Hematopoietic multipotent progenitor cell treated with erythropoietin and hydrocortisone succinate and interleukin-3 and kit ligand, for 15 days (in vitro differentiated cells): ENCODE data around the gene PET100.

Experiments
- DNase-seq: peaks from one replicate; pipeline ENCODE4 v3.0.0-alpha.2; 2015; ENCODE audit warnings: low spot score

Gene PET100

GRCh38 chr19:7650148-7650547, 20.6 kb downstream of the PET100 start:
- no peak for DNase-seq

GRCh38 chr19:7652061-7652641, 22.6 kb downstream of the PET100 start:
- peak; percentile 86 for DNase-seq

GRCh38 chr19:7654401-7654800, 24.8 kb downstream of the PET100 start:
- DNase-seq: no peak

- no peak for DNase-seq
Observed at GRCh38 chr19:7655581-7655980, 26.0 kb downstream of the PET100 start.

GRCh38 chr19:7657131-7657751, 27.6 kb downstream of the PET100 start:
- DNase-seq: no peak

GRCh38 chr19:7658219-7658686, 28.7 kb downstream of the PET100 start:
- DNase-seq: no peak

- no peak for DNase-seq
Observed at GRCh38 chr19:7661744-7662538, 32.3 kb downstream of the PET100 start.

- no peak for DNase-seq
Observed at GRCh38 chr19:7662657-7663056, 33.1 kb downstream of the PET100 start.

- no peak for DNase-seq
Observed at GRCh38 chr19:7663706-7664105, 34.1 kb downstream of the PET100 start.

GRCh38 chr19:7665076-7665475, 35.5 kb downstream of the PET100 start:
- DNase-seq: no peak

GRCh38 chr19:7668842-7669241, 39.2 kb downstream of the PET100 start, which contains the start of gene RETN:
RETN (plus strand) TSS chr19:7669049; CDS start chr19:7669327, 278 bp downstream.
- DNase-seq: no peak

- no peak for DNase-seq
Observed at GRCh38 chr19:7669641-7670040, 40.0 kb downstream of the PET100 start.

GRCh38 chr19:7670150-7670783, 40.7 kb downstream of the PET100 start:
- no peak for DNase-seq

GRCh38 chr19:7670790-7671189, 41.2 kb downstream of the PET100 start:
- no peak for DNase-seq

- DNase-seq: no peak
Observed at GRCh38 chr19:7672522-7672921, 42.9 kb downstream of the PET100 start.

- DNase-seq: peak; percentile 68
Observed at GRCh38 chr19:7674010-7675005, 44.7 kb downstream of the PET100 start.

- no peak for DNase-seq
Observed at GRCh38 chr19:7676376-7676775, 46.8 kb downstream of the PET100 start.

GRCh38 chr19:7676854-7677253, 47.3 kb downstream of the PET100 start, which contains the start of gene MCEMP1:
MCEMP1 (plus strand) TSS chr19:7677090; CDS start chr19:7677121, 31 bp downstream.
- DNase-seq: no peak

- DNase-seq: peak; percentile 11
Observed at GRCh38 chr19:7677669-7678311, 48.2 kb downstream of the PET100 start.

- peak; percentile 87 for DNase-seq
Observed at GRCh38 chr19:7678971-7679751, 49.6 kb downstream of the PET100 start.
